GM12892 (cell line): ENCODE results near the gene POLR1A.

ENCODE experiments used
- DNase-seq: peaks from one replicate; pipeline ENCODE4 v3.0.0; 2011; ENCODE audit not compliant: insufficient read length
- FAIRE-seq: peaks from 2 replicates; lab custom pipeline; 2011; peaks lifted over from hg19 to GRCh38; lab: Jason Lieb, UNC
- POLR2A ChIP-seq: IDR thresholded peaks from 2 replicates; pipeline ENCODE4 v1.6.1; 2011; ENCODE audit warnings: low read depth, low read length, control low read depth
- POLR2AphosphoS5 ChIP-seq: IDR thresholded peaks from 2 replicates; pipeline ENCODE4 v1.6.1; 2011; ENCODE audit warnings: low read depth, low read length, control low read depth
- TAF1 ChIP-seq: IDR thresholded peaks from 2 replicates; pipeline ENCODE4 v1.6.1; 2011; ENCODE audit warnings: low read depth, mild to moderate bottlenecking, control low read depth, low read length, borderline replicate concordance

The POLR1A gene

DNA sequence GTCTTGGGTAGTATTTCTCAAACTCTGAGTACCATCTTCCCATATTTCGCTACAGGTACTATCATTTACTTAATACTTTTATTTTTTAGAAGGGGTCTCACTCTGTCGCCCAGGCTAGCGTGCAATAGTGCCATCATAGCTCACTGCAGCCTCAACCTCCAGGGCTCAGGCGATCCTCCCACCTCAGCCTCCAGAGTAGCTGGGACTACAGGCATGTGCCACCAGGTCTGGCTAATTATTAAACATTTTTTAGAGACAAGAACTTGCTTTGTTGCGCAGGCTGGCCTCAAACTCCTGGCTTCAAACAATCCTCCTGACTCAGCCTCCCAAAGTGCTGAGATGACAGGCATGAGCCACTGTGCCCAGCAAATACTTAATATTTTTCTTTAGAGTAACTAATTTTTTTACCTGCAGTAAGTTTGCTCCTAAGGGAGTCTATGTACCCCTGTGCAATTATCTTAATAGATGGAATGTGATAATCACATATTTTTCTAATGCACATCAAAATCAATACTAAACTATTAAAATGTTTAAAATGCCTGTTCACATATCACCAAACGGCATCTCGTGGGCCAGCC lies 116.3 kb downstream of the POLR1A start:
- DNase-seq (no peak), FAIRE-seq (no peak)
- TF ChIP-seq TAF1 (no peak), POLR2A (no peak), POLR2AphosphoS5 (no peak)

GRCh38 chr2:85988914-85989270 lies 116.8 kb downstream of the POLR1A start:
- FAIRE-seq (no peak), DNase-seq (no peak)
- TF ChIP-seq POLR2A (no peak), POLR2AphosphoS5 (no peak), TAF1 (no peak)

DNA sequence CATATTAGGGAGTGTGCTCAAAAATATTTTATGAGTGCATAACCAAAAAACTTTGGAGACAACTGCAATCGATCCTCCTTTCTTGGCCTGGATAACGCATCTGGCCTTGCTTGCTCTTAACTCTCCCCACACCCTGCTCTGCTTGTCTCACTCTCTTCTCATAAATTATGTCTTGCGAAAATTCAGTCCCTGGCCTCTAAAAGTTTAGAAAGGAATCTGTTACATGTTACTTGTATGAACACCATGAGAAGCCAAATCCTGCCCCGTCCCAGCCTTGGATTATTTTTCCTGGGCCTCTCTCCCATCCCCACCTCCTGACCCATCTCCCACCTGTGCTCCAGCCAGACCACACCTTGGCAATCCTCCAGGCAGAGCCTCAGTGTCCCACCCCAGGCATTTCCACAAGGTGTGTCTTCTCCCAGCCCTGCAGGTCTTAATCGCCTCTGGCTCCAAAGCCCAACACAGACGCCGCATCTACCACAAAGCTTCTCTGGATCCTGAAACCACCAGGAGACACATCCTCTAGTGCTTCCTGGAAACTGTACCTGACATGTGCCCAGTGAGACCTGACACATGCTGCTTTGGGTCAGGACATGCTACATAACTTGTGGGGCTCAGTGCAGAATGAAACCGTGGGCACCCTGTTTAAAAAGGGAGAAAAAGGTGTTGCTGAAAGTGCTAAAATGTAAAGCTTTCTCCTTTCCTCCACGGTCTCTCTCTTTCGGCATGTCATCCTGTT lies 117.3 kb downstream of the POLR1A start:
- DNase-seq, result no peak
- TF ChIP-seq TAF1 (no peak), POLR2AphosphoS5 (no peak), POLR2A (no peak)
- FAIRE-seq, result no peak

GRCh38 chr2:85987266-85988174 lies 118.2 kb downstream of the POLR1A start:
- no peak for DNase-seq
- TF ChIP-seq POLR2AphosphoS5 (no peak), POLR2A (no peak), TAF1 (no peak)
- FAIRE-seq, result no peak

DNA sequence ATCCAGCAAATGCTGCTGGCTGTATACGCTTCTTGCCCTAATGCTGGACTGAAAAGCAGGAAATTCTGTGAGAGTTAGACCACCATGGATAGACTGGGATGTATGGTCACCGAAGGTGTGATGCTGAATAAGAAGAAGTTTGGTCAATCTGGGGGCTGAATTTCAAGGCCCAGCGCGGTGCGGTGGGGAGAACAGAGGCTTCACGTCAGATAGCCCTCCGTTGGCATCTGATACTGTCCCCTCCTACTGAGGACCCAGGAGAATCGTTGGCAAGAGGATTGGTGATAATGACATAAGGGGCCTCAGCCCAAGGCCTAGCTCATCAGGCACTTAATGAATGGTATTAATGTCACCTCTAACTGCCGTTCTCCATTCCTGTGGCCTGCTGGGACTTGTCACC lies 119.6 kb downstream of the POLR1A start:
- DNase-seq (no peak), FAIRE-seq (no peak)
- TF ChIP-seq POLR2AphosphoS5 (no peak), TAF1 (no peak), POLR2A (no peak)

DNA sequence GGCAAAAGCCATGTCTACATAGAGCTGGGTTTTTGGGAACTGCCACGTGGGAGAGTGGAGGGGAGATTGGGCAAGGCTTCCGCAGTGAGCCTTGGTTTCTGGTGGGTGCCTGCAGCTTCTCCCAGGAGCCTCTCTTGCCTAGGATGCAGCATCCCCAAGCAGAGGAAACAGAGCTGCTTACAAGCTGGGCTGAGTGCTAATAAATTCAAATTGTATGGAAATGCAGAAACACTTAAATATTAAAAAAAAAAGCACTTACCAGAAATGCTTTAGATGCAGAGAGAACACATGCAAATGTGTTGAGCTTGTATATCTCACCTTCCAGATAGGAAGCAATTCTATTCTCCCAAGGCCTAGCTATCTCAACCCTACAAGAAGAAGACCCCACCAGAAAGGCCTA lies 120.9 kb downstream of the POLR1A start:
- no peak for TF ChIP-seq POLR2AphosphoS5
- no peak for TF ChIP-seq POLR2A
- no peak for TF ChIP-seq TAF1
- DNase-seq (no peak), FAIRE-seq (no peak)

GRCh38 chr2:85983766-85984165 lies 121.9 kb downstream of the POLR1A start:
- no peak for FAIRE-seq
- no peak for DNase-seq
- TF ChIP-seq POLR2AphosphoS5 (no peak), TAF1 (no peak), POLR2A (no peak)

GRCh38 chr2:85981579-85982247 lies 124.0 kb downstream of the POLR1A start:
- DNase-seq (no peak), FAIRE-seq (no peak)
- no peak for TF ChIP-seq TAF1
- no peak for TF ChIP-seq POLR2A
- no peak for TF ChIP-seq POLR2AphosphoS5

DNA sequence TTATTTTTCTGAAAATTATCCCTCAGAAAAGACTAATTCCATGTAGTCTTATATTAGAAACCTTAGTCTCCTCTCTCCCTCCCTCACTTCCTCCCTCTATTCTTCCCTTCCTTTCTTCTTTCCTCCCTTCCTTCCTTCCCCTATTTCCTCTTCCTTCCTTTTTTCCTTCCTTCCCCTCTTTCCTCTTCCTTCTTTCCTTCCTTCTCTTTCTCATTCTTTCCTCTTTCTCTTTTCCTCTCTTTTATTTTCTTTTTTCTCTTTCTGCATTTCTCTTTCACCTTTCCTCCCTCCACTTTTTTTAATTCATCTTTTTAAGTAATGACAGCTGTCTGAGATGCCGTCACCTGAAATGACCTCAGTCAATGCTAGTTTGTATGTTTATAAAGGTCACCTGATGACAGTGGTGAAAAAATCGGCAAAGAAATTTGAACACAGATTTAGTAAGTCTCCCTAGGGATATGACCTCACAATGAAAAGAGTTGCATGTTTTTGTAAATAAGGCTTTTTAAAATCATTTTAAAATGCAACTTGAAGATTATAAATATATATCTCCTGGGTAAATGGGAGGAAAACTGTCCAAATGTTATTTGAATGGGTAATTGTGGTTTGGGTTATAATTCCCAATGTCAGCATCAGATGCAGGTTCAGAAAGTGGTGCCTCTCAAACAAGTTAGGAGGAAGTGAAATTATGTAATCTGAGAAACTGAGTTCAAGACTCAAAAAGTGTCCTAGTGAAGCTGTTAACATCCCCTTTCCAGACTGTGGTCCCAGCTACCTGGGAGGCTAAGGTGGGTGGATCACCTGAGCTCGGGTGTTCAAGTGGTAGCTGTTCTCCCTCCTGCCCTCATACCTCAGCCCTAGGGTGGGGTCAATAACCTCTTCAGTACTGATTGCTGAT lies 126.6 kb downstream of the POLR1A start:
- DNase-seq (no peak), FAIRE-seq (no peak)
- TF ChIP-seq POLR2A (no peak), POLR2AphosphoS5 (no peak), TAF1 (no peak)

- TF ChIP-seq POLR2AphosphoS5 (no peak), TAF1 (no peak), POLR2A (no peak)
- DNase-seq (no peak), FAIRE-seq (no peak)
Observed at GRCh38 chr2:85976106-85976920, 129.4 kb downstream of the POLR1A start.
